ENCODE results near the gene PALLD.

The PALLD gene

GRCh38 chr4:168854350-168854921, 357.6 kb downstream of the PALLD start:
- no peak for DNase-seq (ENCODE audit: low read depth)

GRCh38 chr4:168856312-168856711, 359.5 kb downstream of the PALLD start:
- DNase-seq (ENCODE audit: low read depth) = no peak

DNA sequence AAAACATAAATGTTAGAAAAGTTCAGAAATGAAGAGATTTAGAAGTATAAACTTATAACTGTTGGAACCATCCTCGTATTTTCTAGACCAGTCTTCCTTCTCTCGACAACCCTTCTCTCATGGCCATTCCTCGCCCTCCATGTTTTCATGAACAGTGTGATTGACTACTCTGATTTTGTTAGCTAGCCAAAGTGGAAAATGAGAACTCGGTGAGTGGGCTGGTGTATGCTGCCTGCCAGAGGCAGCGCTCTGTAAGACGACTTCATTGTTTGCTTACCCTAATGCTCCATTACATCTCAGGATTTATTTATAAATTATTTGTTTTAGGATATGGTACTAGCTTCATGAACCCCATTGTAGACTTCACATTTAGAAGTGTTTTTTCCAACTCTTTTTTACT, 360.2 kb downstream of the PALLD start:
- DNase-seq (ENCODE audit: low read depth) = no peak

- no peak for DNase-seq (ENCODE audit: low read depth)
Measured at GRCh38 chr4:168857546-168858314, 360.9 kb downstream of the PALLD start.

GRCh38 chr4:168859100-168859499, 362.2 kb downstream of the PALLD start:
- DNase-seq (ENCODE audit: low read depth) = no peak

DNA sequence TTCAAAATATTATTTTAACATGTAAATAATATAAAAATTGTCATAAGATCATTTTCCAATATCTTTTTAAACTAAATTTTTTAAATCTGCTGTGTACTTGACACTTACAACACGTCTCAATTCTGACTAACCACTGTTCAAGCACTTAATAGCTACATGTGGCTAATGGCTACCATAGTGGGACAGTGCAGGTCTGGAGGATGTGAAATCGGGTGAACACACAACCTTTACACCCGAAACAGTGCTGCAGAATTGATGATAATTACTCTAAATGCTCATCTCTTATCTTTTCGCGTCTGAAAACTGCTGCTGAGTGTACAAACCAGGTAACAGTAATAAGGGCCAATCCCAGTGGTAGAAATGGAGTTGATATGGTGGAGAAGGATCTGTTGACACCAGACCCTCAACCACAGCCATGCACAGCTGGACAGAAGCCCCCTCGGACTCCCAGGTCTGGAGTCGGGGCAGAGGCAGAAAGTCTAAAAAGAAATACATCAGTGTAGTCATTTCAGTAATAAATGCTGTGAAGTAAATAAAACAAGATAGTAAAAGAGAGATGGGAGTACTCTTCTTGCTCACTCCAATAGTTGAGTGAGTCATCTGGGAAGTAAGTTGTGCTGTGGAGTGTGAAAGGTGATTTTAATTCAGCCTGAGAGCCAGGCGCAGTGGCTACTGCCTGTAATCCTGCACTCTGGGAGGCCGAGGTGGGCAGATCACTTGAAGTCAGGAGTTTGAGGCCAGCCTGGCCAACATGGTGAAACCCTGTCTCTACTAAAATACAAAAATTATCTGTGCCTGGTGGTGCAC, 363.2 kb downstream of the PALLD start:
- no peak for DNase-seq (ENCODE audit: low read depth)

- DNase-seq (ENCODE audit: low read depth) = no peak
Measured at GRCh38 chr4:168860827-168861226, 364.0 kb downstream of the PALLD start.

DNA sequence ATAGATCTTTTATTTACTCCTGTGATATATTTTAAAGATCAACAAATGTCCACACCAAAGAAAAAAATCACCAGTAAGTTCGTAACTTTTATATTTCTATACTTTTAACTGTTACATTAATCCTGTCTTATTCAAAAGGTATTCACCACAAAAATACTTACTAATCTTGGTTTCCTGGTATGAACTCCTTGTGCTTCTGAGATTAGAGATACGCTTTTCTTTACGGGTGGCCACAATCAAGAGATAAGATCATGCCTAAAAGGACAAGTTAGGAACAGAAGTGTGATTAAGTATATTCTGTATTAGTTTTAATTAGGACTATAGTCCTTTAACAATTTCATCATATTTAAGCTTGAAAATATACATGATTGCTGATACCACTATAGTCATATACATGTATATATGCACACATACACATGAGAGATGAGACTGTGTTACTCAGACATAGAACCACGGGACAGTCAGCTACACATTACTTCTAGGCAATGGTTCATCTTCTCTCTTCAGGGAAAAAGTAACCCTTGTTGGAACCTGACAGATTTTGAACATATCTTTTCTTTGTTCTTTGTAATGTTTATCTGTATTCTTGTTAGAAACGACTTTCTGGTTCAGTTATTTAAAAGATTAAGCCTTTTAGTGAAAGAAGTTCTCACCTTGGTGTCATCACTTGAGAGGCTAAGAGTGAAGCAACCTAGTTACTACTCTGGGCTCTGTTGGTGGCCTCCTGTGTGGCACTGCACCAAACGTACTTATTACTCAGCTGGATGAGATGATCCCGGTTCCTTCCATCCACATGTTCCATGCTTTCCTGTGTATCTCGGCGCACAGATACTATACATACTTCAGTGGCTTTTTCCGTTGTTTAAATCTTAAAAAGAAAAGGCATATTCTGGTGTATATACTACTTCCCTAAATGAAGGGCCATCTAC, 367.1 kb downstream of the PALLD start:
- DNase-seq (ENCODE audit: low read depth) = no peak

DNA sequence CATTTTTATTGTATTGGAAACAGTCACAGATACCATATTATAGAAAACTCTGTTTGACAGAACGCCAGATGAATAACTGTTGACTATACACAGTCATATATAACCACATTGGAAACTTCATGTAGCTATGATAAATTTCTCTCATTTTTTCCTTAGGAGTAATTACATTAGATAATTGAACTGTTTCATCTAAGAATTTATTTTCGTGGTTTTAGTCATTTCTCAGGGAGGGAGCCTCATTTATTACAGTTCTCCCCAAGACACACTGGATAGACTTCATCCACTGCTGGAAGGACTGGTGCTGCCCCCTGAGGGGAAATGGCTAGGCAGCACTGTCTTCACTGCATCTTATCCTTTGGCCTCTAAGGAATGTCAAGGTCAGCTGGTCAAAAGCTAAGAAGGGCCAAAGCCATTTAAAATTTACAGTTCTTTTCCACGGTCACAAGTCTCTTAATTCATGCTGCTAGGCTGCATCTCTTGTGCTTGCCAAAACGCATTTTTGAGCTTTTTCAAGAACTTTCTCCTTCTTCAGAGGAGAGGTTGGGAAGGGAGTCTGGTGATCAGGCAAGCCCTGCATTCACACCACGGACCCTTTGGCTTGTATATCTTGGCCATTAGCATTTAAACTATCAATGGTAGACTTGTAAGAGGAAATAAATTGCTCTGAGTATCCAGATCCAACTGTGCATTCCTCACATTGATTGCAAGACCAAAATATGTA, 368.1 kb downstream of the PALLD start:
- no peak for DNase-seq (ENCODE audit: low read depth)

DNA sequence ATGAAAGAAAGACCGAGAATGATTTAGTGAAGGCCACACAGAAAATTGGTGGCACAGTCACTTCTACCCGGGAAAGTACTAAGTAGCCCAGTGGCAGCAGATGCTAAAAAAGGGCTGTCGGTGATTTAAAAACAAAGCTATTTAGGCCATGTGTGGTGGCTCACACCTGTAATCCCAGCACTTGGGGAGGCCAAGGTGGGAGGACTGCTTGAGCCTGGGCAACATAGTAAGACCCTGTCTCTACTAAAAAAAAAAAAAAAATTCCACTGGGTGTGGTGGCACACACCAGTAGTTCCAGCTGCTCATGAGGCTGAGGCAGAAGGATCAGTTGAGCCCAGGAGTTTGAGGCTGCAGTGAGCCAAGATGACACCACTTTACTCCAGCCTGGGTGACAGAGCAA, 369.0 kb downstream of the PALLD start:
- no peak for DNase-seq (ENCODE audit: low read depth)

DNA sequence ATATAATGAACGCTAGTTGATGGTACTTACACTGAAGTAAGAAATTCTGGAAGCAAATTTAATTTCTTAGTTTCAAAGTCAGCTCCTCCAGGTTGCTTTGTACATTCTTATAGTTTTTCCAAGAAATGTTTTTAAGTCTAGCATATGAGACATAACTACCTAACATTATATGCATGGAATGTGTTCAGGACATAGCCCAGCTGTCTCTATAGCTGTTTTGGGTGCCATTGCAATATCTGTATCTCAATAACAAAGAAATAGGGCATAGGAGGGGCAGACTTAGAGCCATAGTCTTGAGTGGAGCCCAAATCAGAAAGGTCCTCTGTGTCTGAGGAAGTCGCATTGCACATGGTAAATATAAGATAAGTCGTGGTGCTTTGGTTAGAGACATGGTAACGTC, 369.8 kb downstream of the PALLD start:
- no peak for DNase-seq (ENCODE audit: low read depth)

GRCh38 chr4:168867128-168867527, 370.3 kb downstream of the PALLD start:
- no peak for DNase-seq (ENCODE audit: low read depth)

DNA sequence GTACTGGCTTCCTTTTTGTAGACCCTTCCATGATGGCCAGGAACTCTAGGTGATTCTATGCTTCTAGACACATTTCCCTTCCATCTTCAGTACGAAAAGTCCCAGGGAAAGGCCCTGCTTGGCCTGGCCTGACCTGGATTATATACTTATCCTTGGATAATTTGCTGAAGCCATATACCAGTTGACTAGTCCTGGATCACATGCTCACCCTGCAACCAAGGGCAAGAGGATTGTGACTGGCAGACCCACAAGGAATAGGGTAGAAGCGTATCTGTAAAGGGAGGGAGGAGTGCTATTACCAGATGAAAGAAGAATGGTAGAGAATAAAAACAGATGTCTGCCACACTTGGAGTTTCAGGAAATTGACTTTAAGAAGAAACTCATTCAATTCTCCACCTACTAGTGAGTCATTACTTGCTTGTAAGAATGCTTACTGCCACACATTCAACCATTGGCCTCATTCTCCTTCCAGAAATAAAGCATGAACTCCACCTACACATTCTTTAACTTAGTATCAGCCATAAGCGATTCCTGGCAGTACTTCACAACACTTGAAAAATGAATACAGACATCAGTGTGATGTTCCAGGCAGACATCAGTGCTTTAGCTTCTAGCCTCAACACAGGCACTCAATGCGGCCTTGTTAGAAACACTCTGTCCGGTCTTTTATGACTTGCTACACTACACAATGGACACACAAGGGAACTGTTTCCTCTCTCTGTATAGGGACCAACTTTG, 371.4 kb downstream of the PALLD start:
- no peak for DNase-seq (ENCODE audit: low read depth)

DNA sequence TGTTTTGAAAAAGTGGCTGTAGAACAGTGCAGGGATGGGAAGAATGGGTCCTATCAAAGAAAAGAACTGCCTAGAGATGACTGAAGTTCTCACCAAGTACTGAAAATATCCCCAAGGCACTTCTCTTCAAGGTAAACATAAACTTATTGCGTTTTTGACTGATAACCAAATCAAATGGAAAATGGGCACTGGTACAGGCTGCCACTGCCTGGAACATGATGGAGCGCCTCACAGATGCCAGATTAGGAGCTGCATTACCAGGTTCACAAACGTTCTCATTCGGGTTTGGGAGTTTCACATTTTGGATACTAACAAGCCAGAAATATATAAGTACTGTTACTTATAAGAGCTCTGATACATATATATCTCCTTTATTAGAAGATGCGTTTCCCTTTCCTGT, 371.9 kb downstream of the PALLD start:
- DNase-seq (ENCODE audit: low read depth) = no peak

DNA sequence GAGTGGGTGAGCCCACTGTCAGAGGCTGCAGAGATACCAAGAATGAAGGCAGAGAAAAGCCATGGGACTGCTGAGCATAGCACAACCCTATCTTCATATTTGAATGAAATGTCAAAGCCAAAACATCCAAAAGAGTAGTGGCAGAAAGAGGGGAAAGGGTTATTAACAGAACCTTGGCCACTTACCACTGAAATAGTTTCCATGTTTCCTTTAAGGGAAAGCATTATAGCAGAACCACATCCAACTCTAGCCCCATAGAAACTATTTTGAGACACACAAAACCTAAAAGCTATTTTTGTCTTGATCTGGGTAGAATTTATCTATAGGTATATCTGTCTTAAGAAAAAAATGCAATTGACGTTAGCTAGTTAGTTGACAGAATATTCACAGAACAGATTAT, 373.2 kb downstream of the PALLD start:
- no peak for DNase-seq (ENCODE audit: low read depth)

GRCh38 chr4:168871632-168872031, 374.8 kb downstream of the PALLD start:
- no peak for DNase-seq (ENCODE audit: low read depth)

GRCh38 chr4:168874083-168874482, 377.2 kb downstream of the PALLD start:
- DNase-seq (ENCODE audit: low read depth) = no peak

GRCh38 chr4:168876106-168876505, 379.3 kb downstream of the PALLD start:
- DNase-seq (ENCODE audit: low read depth) = no peak

DNA sequence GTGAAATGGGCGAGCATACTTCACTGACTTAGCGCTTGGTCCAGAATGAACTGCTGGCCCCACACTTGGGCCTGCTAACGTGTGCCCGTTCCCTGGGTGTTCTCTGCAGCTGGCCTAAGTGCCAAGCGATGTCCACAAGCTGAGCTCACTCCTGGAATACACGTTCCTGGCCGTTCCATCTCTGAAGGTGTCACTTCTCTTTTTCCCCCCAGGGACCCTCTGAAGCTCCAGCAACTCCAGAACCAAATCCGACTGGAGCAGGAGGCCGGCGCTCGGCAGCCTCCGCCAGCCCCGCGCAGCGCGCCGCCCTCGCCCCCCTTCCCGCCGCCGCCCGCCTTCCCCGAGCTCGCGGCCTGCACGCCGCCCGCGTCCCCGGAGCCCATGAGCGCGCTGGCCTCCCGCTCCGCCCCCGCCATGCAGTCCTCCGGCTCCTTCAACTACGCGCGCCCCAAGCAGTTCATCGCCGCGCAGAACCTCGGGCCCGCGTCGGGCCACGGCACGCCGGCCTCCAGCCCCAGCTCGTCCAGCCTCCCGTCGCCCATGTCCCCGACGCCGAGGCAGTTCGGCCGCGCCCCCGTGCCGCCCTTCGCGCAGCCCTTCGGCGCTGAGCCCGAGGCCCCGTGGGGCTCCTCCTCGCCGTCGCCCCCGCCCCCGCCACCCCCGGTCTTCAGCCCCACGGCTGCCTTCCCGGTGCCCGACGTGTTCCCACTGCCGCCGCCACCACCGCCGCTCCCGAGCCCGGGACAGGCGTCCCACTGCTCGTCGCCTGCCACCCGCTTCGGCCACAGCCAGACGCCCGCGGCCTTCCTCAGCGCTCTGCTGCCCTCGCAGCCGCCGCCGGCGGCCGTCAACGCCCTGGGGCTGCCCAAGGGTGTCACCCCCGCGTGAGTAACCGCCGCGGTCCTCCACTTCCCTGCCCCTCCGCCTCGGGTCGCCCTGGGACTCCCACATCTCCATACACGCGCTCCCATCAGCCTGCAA, 380.9 kb downstream of the PALLD start:
- DNase-seq (ENCODE audit: low read depth) = no peak
